ENCODE measurements around the gene LYRM2. TPM values are rescaled to one million over a fixed set of nuclear protein-coding genes. Genes with fewer than 3 reads are reported as not detected.

LYRM2 gene
- total RNA-seq, 1 experiment from 2014 or later = 36.8 TPM

GRCh38 chr6:89590133-89590532 is 48.4 kb downstream of the LYRM2 start:
- H3K4me1 Mint-ChIP-seq (ENCODE audit: low read depth, unreplicated experiment) = no peaks in the 10 kb centered on the region
- no peaks in the 10 kb centered on the region for H3K36me3 Mint-ChIP-seq (ENCODE audit: insufficient read depth, unreplicated experiment)
- H3K27ac Mint-ChIP-seq (ENCODE audit: unreplicated experiment) = no peak overlapping the region

DNA sequence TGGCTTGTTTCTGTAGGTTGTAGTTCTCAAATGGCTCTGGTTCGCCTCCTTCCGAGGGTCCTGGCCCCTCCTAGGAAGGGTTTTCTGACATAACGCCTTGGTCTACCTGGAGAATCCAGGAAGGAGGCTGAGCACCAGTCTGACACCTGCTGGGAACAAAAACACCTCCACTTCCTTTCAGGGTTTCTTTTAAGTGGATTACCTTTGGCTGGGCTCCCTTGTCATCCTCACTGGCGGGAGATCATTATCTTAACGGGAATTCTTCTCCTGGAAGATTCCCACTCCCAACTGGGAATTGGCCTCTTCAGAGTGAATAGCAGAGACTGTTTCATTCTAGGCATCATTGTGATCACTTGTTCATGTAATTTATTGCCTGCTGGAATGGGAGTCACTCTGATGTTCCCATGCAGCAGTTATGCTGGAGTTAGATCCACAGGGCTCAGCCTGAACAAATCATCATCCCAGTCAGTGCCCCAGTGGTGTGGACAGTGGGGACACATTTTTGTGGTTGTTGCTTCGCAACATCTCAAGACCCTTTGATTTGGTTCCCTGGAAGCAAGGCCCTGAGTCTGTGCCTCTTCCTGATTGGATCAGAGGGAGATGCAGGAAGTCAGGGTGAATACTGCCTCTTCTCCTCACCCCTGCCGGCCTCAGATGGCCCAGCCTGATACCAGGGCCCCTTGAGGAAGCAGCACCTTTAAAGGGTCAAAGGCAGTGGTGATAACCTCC is 49.1 kb downstream of the LYRM2 start:
- CTCF ChIA-PET = no interaction called here
- Mint-ChIP-seq H3K36me3 (ENCODE audit: insufficient read depth, unreplicated experiment) (no peaks in the 10 kb centered on the region), H3K9me3 (ENCODE audit: low read depth, unreplicated experiment) (no peaks in the 10 kb centered on the region), H3K4me1 (ENCODE audit: low read depth, unreplicated experiment) (no peaks in the 10 kb centered on the region), H3K27me3 (ENCODE audit: unreplicated experiment) (no peaks in the 10 kb centered on the region), H3K4me3 (ENCODE audit: low read depth, unreplicated experiment) (no peak overlapping the region), H3K27ac (ENCODE audit: unreplicated experiment) (no peak overlapping the region)
- DNase-seq = no peak
- intact Hi-C loops (cut with micrococcal nuclease; ENCODE audit: unreplicated experiment) = no loop called here
- BruUV-seq (replicated peaks) = no TSS peak
- no peak for TF ChIP-seq CTCF (IDR thresholded peaks at IDR 0.05; ENCODE audit: unreplicated experiment)

More at GRCh38 chr6:89590133-89590532, 48.4 kb downstream of the LYRM2 start:
- no peaks in the 10 kb centered on the region for H3K9me3 Mint-ChIP-seq (ENCODE audit: low read depth, unreplicated experiment)
- no peak for TF ChIP-seq CTCF (IDR thresholded peaks at IDR 0.05; ENCODE audit: unreplicated experiment)
- H3K27me3 Mint-ChIP-seq (ENCODE audit: unreplicated experiment) = no peaks in the 10 kb centered on the region
- intact Hi-C loops (cut with micrococcal nuclease; ENCODE audit: unreplicated experiment) = no loop called here
- CTCF ChIA-PET = no interaction called here
- H3K4me3 Mint-ChIP-seq (ENCODE audit: low read depth, unreplicated experiment) = no peak overlapping the region
- BruUV-seq (replicated peaks) = no TSS peak
- no peak for DNase-seq

GRCh38 chr6:89585154-89585553 is 53.4 kb downstream of the LYRM2 start:
- no peak overlapping the region for H3K4me3 Mint-ChIP-seq (ENCODE audit: low read depth, unreplicated experiment)
- H3K4me1 Mint-ChIP-seq (ENCODE audit: low read depth, unreplicated experiment) = no peaks in the 10 kb centered on the region
- no peaks in the 10 kb centered on the region for H3K9me3 Mint-ChIP-seq (ENCODE audit: low read depth, unreplicated experiment)
- intact Hi-C loops (cut with micrococcal nuclease; ENCODE audit: unreplicated experiment) = no loop called here
- no peaks in the 10 kb centered on the region for H3K27me3 Mint-ChIP-seq (ENCODE audit: unreplicated experiment)
- CTCF ChIA-PET = no interaction called here
- TF ChIP-seq CTCF (IDR thresholded peaks at IDR 0.05; ENCODE audit: unreplicated experiment) = no peak
- no peak overlapping the region for H3K27ac Mint-ChIP-seq (ENCODE audit: unreplicated experiment)
- no TSS peak for BruUV-seq (replicated peaks)
- no peaks in the 10 kb centered on the region for H3K36me3 Mint-ChIP-seq (ENCODE audit: insufficient read depth, unreplicated experiment)
- no peak for DNase-seq

- intact Hi-C loops (cut with micrococcal nuclease; ENCODE audit: unreplicated experiment) = no loop called here
- H3K36me3 Mint-ChIP-seq (ENCODE audit: insufficient read depth, unreplicated experiment) = no peaks in the 10 kb centered on the region
- H3K9me3 Mint-ChIP-seq (ENCODE audit: low read depth, unreplicated experiment) = no peaks in the 10 kb centered on the region
- H3K27ac Mint-ChIP-seq (ENCODE audit: unreplicated experiment) = no peak overlapping the region
- no TSS peak for BruUV-seq (replicated peaks)
- no peaks in the 10 kb centered on the region for H3K27me3 Mint-ChIP-seq (ENCODE audit: unreplicated experiment)
- TF ChIP-seq CTCF (IDR thresholded peaks at IDR 0.05; ENCODE audit: unreplicated experiment) = no peak
- no peaks in the 10 kb centered on the region for H3K4me1 Mint-ChIP-seq (ENCODE audit: low read depth, unreplicated experiment)
- CTCF ChIA-PET = no interaction called here
- DNase-seq = no peak
- H3K4me3 Mint-ChIP-seq (ENCODE audit: low read depth, unreplicated experiment) = no peak overlapping the region
Measured at GRCh38 chr6:89584539-89584938, 54.0 kb downstream of the LYRM2 start.

Data from Calu3 (cell line).